H1 (cell line): ENCODE data around the gene CCDC24. TPM values are rescaled to one million over a fixed set of nuclear protein-coding genes. Genes with fewer than 3 reads are reported as not detected.

Experiments
- CTCF ChIA-PET: fragments of 300-600 bp; sonication (Branson Sonifier 250); formaldehyde crosslinking; loops from one replicate; lab custom pipeline; 2021; ENCODE audit not compliant: partially characterized antibody; lab: Charles Lee
- POLR2A ChIA-PET: fragments of 300-600 bp; sonication (Branson Sonifier 250); formaldehyde crosslinking; loops from one replicate; lab custom pipeline; 2021; ENCODE audit warnings: inconsistent platforms; ENCODE audit not compliant: partially characterized antibody; lab: Charles Lee
- DNase-seq, 2 experiments: peaks; one replicate each; pipeline versions ENCODE4 v3.0.0 to v3.0.0-alpha.2; 2010 to 2022; ENCODE audit warnings: low spot score in 2 of 2, low read depth in 1 of 2, mixed read lengths in 1 of 2
- FAIRE-seq: peaks from 2 replicates; lab custom pipeline; 2011; peaks lifted over from hg19 to GRCh38; lab: Jason Lieb, UNC
- H2AFZ ChIP-seq: 2 replicates; pipeline ENCODE4 v1.8.1; 2012; ENCODE audit warnings: low read length, inconsistent platforms
- H2AK5ac ChIP-seq: 2 replicates; pipeline ENCODE4 v1.6.1; 2013; ENCODE audit warnings: low read depth, low read length
- H2BK120ac ChIP-seq: replicated peaks from 2 replicates; pipeline ENCODE3; 2013; ENCODE audit warnings: low read depth, low read length, inconsistent platforms
- H2BK12ac ChIP-seq: 2 replicates; pipeline ENCODE4 v1.6.1; 2013; ENCODE audit warnings: low read depth, low read length
- H2BK15ac ChIP-seq: 2 replicates; pipeline ENCODE4 v1.6.1; 2013; ENCODE audit warnings: low read length
- H2BK20ac ChIP-seq: 2 replicates; pipeline ENCODE4 v1.6.1; 2013; ENCODE audit warnings: low read length
- H2BK5ac ChIP-seq: 2 replicates; pipeline ENCODE4 v1.6.1; 2013; ENCODE audit warnings: low read depth, low read length
- H3K14ac ChIP-seq: 2 replicates; pipeline ENCODE4 v1.6.1; 2013; ENCODE audit warnings: inconsistent platforms; ENCODE audit not compliant: insufficient read length
- H3K18ac ChIP-seq: 2 replicates; pipeline ENCODE4 v1.6.1; 2013; ENCODE audit warnings: low read length; ENCODE audit errors: extremely low read depth
- H3K23ac ChIP-seq: 2 replicates; pipeline ENCODE4 v1.6.1; 2013; ENCODE audit warnings: inconsistent platforms; ENCODE audit not compliant: insufficient read length
- H3K23me2 ChIP-seq: 2 replicates; pipeline ENCODE4 v1.6.1; 2013; ENCODE audit warnings: low read depth, low read length
- H3K27ac ChIP-seq: 2 replicates; pipeline ENCODE4 v1.6.1; 2011; ENCODE audit warnings: low read depth, low read length, inconsistent platforms
- H3K27me3 ChIP-seq, 4 experiments: replicated peaks in 1 of 4; 1 replicate in 1 of 4; 2 replicates in 3 of 4; pipeline versions ENCODE4 v1.6.1 to v1.8.1; 2011 to 2013; ENCODE audit warnings: low read length in 3 of 4, mild to moderate bottlenecking in 3 of 4, inconsistent platforms in 2 of 4, mixed read lengths in 2 of 4, moderate library complexity in 1 of 4; ENCODE audit not compliant: control insufficient read depth in 3 of 4, insufficient read depth in 3 of 4; ENCODE audit errors: extremely low read depth in 1 of 4
- H3K36me3 ChIP-seq, 4 experiments: 2 replicates each; pipeline versions ENCODE4 v1.6.1 to v1.8.1; 2011 to 2013; ENCODE audit warnings: mild to moderate bottlenecking in 4 of 4, low read length in 3 of 4, moderate library complexity in 2 of 4, control low read depth in 1 of 4, inconsistent platforms in 1 of 4; ENCODE audit not compliant: insufficient read depth in 4 of 4, control insufficient read depth in 2 of 4
- H3K4ac ChIP-seq: replicated peaks from 2 replicates; pipeline ENCODE3; 2013; ENCODE audit warnings: low read length, low read depth, mixed read lengths, inconsistent platforms; ENCODE audit not compliant: insufficient read length
- H3K4me1 ChIP-seq, 4 experiments: replicated peaks in 1 of 4; 1 replicate in 1 of 4; 2 replicates in 3 of 4; pipeline versions ENCODE4 v1.6.1 to v1.8.1; 2011 to 2013; ENCODE audit warnings: low read length in 3 of 4, inconsistent platforms in 2 of 4, mixed read lengths in 1 of 4; ENCODE audit not compliant: insufficient read depth in 4 of 4, control insufficient read depth in 3 of 4
- H3K4me2 ChIP-seq, 2 experiments: 2 replicates each; pipeline versions ENCODE4 v1.6.1 to v1.8.1; 2011 to 2013; ENCODE audit warnings: low read depth in 2 of 2, low read length in 2 of 2, control low read depth in 1 of 2, inconsistent platforms in 1 of 2, mild to moderate bottlenecking in 1 of 2; ENCODE audit not compliant: insufficient read depth in 1 of 2
- H3K4me3 ChIP-seq, 4 experiments: fragments of 200-600, 300-600 bp in 1 of 4; sonication (generic), shearing (Covaris generic), sonication (Bioruptor Twin) in 1 of 4; 2 replicates each; pipeline versions ENCODE4 v1.5.1 to v1.8.1; 2011 to 2016; ENCODE audit warnings: low read length in 4 of 4, low read depth in 3 of 4, control low read depth in 2 of 4, inconsistent platforms in 2 of 4, mild to moderate bottlenecking in 2 of 4, mixed read lengths in 1 of 4, moderate library complexity in 1 of 4; ENCODE audit not compliant: insufficient read depth in 2 of 4; ENCODE audit errors: extremely low read depth in 1 of 4
- H3K56ac ChIP-seq: replicated peaks from 2 replicates; pipeline ENCODE3; 2013; ENCODE audit warnings: low read depth, mild to moderate bottlenecking, mixed read lengths, low read length, inconsistent platforms; ENCODE audit not compliant: insufficient read length
- H3K79me1 ChIP-seq: 2 replicates; pipeline ENCODE4 v1.6.1; 2013; ENCODE audit warnings: low read depth, low read length, control low read depth
- H3K79me2 ChIP-seq, 2 experiments: 2 replicates each; pipeline versions ENCODE4 v1.6.1 to v1.8.1; 2012 to 2013; ENCODE audit warnings: low read length in 2 of 2, mild to moderate bottlenecking in 2 of 2, inconsistent platforms in 1 of 2; ENCODE audit not compliant: insufficient read depth in 2 of 2, control insufficient read depth in 1 of 2
- H3K9ac ChIP-seq, 4 experiments: replicated peaks in 1 of 4; 1 replicate in 1 of 4; 2 replicates in 3 of 4; pipeline versions ENCODE4 v1.6.1 to v1.8.1; 2011 to 2013; ENCODE audit warnings: low read depth in 3 of 4, low read length in 3 of 4, control low read depth in 2 of 4, mild to moderate bottlenecking in 2 of 4, moderate library complexity in 2 of 4, inconsistent platforms in 1 of 4; ENCODE audit errors: extremely low read depth in 1 of 4
- H3K9me3 ChIP-seq, 2 experiments: 2 replicates each; pipeline versions ENCODE4 v1.6.1 to v1.8.1; 2012 to 2013; ENCODE audit warnings: mild to moderate bottlenecking in 2 of 2, moderate library complexity in 2 of 2, control low read depth in 1 of 2, inconsistent platforms in 1 of 2, low read depth in 1 of 2, low read length in 1 of 2, mixed read lengths in 1 of 2; ENCODE audit not compliant: insufficient read depth in 2 of 2
- H4K20me1 ChIP-seq, 2 experiments: replicated peaks in 1 of 2; 2 replicates each; pipeline versions ENCODE3 to v1.8.1; 2011 to 2013; ENCODE audit warnings: inconsistent platforms in 2 of 2, low read length in 2 of 2, mild to moderate bottlenecking in 1 of 2; ENCODE audit not compliant: insufficient read depth in 2 of 2, control insufficient read depth in 1 of 2
- H4K5ac ChIP-seq: 2 replicates; pipeline ENCODE4 v1.6.1; 2013; ENCODE audit warnings: low read length, low read depth, mixed read lengths, inconsistent platforms; ENCODE audit not compliant: insufficient read length
- H4K8ac ChIP-seq: 2 replicates; pipeline ENCODE4 v1.8.0; 2013; ENCODE audit warnings: mild to moderate bottlenecking, moderate library complexity, low read length, inconsistent platforms; ENCODE audit not compliant: insufficient read depth; ENCODE audit errors: extremely low read depth
- H4K91ac ChIP-seq: replicated peaks from 2 replicates; pipeline ENCODE3; 2013; ENCODE audit warnings: low read length, mixed read lengths, inconsistent platforms; ENCODE audit not compliant: insufficient read length
- CEBPB ChIP-seq: IDR thresholded peaks from 2 replicates; pipeline ENCODE4 v1.6.1; 2012; ENCODE audit warnings: low read depth, low read length
- CHD1 ChIP-seq: IDR thresholded peaks from 2 replicates; pipeline ENCODE4 v1.6.1; 2012; ENCODE audit warnings: low read depth, low read length, improper control_type of control experiment
- FOSL1 ChIP-seq: IDR thresholded peaks from 2 replicates; pipeline ENCODE4 v1.6.1; 2011; ENCODE audit warnings: mild to moderate bottlenecking, low read depth, low read length, moderate library complexity; ENCODE audit not compliant: insufficient read depth
- SIRT6 ChIP-seq: IDR thresholded peaks from one replicate; pipeline ENCODE4 v1.7.1; 2012; ENCODE audit warnings: low read length, inconsistent platforms
- SRF ChIP-seq: IDR thresholded peaks from 2 replicates; pipeline ENCODE4 v1.6.1; 2011; ENCODE audit warnings: mild to moderate bottlenecking, low read depth, low read length, moderate library complexity
- TAF1 ChIP-seq: IDR thresholded peaks from 2 replicates; pipeline ENCODE4 v1.6.1; 2011; ENCODE audit warnings: mild to moderate bottlenecking, low read depth, low read length
- WGBS, 2 experiments: shearing (Covaris generic) in 1 of 2; methylation state at CpG; one replicate each; pipeline versions ENCODE4 v1.1.6 to v1.1.7; 2013 to 2015; ENCODE audit warnings: low lambda C conversion rate in 2 of 2, mixed read lengths in 2 of 2, inconsistent platforms in 1 of 2, low coverage in 1 of 2, missing lambda C conversion rate in 1 of 2; ENCODE audit not compliant: insufficient replicate concordance in 2 of 2, insufficient coverage in 1 of 2, insufficient read length in 1 of 2; ENCODE audit errors: extremely low coverage in 1 of 2, missing lambda C conversion rate in 1 of 2; 5-methylcytosine and 5-hydroxymethylcytosine counted together
- polyA plus RNA-seq, 7 experiments: library from polyadenylated mRNA; depleted of rRNA in 3 of 7; stranded (reverse) in 5 of 7; unstranded in 2 of 7; fragments of >200 nt in 5 of 7; fragments of 200-250 nt in 2 of 7; gene quantifications; 1 replicate in 5 of 7; 2 replicates in 1 of 7; 4 replicates in 1 of 7; pipeline versions ENCODE4 v1.2.1 to v1.2.3, GENCODE V29; 2011 to 2013; ENCODE audit warnings: missing spikeins in 2 of 7, mixed read lengths in 2 of 7
- total RNA-seq: library from RNA; stranded (reverse); fragmentation: NEBNext Ultra II Directional; extraction: Animal tissue kit (Norgen Biotek cat#: 25700); gene quantifications from 2 replicates; pipeline ENCODE4 v1.2.1, GENCODE V29; 2021
- TF ChIP-seq, protein P1 (sequence below): IDR thresholded peaks from 2 replicates; pipeline ENCODE4 v1.6.1; 2012; ENCODE audit warnings: inconsistent platforms

Gene CCDC24
- total and polyA plus RNA-seq, 2 of the 8 experiments (the other 6 are each of a cell fraction or from before 2014, with no cell fraction given), result 11.2 to 11.4 TPM

DNA sequence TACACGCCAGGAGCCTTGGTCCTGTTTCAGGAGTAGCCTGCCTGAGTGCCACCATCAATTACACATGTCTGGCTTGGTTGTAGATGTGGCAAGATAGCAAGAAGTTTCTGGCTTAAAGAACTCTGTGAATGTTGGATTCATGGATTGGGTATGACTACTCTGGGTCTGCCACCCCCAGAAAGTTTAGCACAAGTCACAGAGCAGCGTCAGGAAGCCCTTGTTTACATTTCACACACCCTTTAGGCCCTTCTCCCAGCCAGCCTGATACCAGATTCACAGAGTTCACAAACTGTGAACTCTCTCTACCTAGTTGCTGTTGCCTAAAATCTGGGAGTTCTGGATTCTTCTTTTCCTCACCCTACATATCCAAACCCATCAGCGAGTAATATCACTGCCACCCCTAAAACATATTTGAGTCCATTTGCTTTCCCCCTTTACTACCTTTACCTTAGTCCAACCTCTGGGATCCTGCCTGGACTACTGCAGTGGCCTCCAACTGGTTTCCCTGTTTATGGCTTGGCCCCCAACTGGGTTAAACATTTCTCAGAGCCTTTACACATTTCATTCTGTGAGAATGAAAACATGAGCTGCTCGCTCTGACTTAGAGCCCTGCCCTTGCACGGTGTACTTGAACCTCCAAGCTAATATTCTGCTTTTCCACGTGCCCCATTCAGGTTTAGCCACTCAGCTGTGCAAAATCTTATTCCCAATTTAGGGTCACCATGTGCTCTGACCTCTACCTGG is 4.1 kb upstream of the CCDC24 start:
- Histone ChIP-seq H3K27ac (no peak overlapping the region), H3K9me3 (no peaks in the 10 kb centered on the region), H2AFZ (no peak overlapping the region), H4K20me1 (peaks cover 0 to 15% of the 10 kb centered on the region in 2 experiments), H3K9ac (no peak overlapping the region), H2BK15ac (no peak overlapping the region), H2AK5ac (no peak overlapping the region), H4K8ac (no peak overlapping the region), H3K18ac (no peak overlapping the region), H3K4ac (no peak overlapping the region), H3K27me3 (no peaks in the 10 kb centered on the region), H2BK12ac (no peak overlapping the region), H3K14ac (no peak overlapping the region), H2BK20ac (no peak overlapping the region), H3K23ac (no peak overlapping the region), H4K91ac (no peak overlapping the region), H2BK120ac (no peak overlapping the region), H3K4me2 (no peak overlapping the region), H3K4me3 (no peak overlapping the region), H3K4me1 (peaks cover 0 to 5% (median 2%) of the 10 kb centered on the region in 4 experiments; a peak in 5 of 7 replicates), H3K79me1 (peaks cover 3% of the 10 kb centered on the region), H2BK5ac (no peak overlapping the region; the same call in 1 of the 2 replicates), H4K5ac (no peak overlapping the region), H3K36me3 (peaks cover 0 to 15% (median 5%) of the 10 kb centered on the region in 4 experiments; a peak in 3 of 8 replicates), H3K79me2 (no peaks in the 10 kb centered on the region), H3K23me2 (peaks cover 10% of the 10 kb centered on the region; the same call in 1 of the 2 replicates), H3K56ac (no peak overlapping the region)
- ChIA-PET POLR2A (interaction anchor here (0.7 to 13.6 kb wide), 8 partner anchors 9 to 76 kb away, joined by 3 to 189 read pairs (median 4); partner anchors contain the start of genes ATP6V0B, B4GALT2, DPH2 and IPO13), CTCF (interaction anchor here (0.8 to 21.8 kb wide), 14 partner anchors 11 to 566 kb away, joined by 3 to 478 read pairs (median 3); partner anchors contain the start of gene ATP6V0B)
- TF ChIP-seq FOSL1, result no peak
- TF ChIP-seq CHD1, result no peak
- TF ChIP-seq SRF, result no peak
- TF ChIP-seq TAF1, result no peak
- no peak for TF ChIP-seq CEBPB
- TF ChIP-seq, protein P1, sequence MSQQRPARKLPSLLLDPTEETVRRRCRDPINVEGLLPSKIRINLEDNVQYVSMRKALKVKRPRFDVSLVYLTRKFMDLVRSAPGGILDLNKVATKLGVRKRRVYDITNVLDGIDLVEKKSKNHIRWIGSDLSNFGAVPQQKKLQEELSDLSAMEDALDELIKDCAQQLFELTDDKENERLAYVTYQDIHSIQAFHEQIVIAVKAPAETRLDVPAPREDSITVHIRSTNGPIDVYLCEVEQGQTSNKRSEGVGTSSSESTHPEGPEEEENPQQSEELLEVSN, result no peak
- TF ChIP-seq SIRT6, result no peak
- FAIRE-seq, result no peak
- no peak for DNase-seq
- 91% methylated on average over 6 of the region's 6 CpGs; no CpG with 5 or more reads in 1 of the 2 experiments for WGBS, 2 experiments
